ENCODE measurements around the gene NUAK1. TPM values are rescaled to one million over a fixed set of nuclear protein-coding genes. Genes with fewer than 3 reads are reported as not detected.
A peak's percentile ranks its signal among the peaks of the same experiment; 100 is the strongest.

NUAK1 gene
- total RNA-seq, 1 donor from 2014 or later = 1.7 TPM

DNA sequence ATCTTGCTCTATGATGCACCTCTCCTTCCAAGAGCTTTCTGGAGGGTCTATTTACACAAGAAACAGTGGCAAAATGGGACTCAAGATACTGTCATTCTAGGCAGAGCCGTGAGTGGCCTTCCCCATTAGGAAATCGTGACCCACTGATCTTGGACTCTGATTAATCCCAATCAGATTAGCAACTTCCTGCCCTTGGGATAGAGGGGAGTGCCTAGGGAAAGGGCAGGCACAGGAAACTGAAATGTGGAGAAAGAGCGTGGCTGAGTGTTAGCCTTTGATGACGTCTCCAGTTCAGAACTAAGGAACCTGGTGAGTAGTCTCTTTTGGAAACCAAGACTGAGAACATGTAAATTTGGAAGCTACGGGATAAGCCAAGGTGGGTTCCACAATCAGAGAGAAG, 76.1 kb downstream of the NUAK1 start:
- ATAC-seq = no peak

DNA sequence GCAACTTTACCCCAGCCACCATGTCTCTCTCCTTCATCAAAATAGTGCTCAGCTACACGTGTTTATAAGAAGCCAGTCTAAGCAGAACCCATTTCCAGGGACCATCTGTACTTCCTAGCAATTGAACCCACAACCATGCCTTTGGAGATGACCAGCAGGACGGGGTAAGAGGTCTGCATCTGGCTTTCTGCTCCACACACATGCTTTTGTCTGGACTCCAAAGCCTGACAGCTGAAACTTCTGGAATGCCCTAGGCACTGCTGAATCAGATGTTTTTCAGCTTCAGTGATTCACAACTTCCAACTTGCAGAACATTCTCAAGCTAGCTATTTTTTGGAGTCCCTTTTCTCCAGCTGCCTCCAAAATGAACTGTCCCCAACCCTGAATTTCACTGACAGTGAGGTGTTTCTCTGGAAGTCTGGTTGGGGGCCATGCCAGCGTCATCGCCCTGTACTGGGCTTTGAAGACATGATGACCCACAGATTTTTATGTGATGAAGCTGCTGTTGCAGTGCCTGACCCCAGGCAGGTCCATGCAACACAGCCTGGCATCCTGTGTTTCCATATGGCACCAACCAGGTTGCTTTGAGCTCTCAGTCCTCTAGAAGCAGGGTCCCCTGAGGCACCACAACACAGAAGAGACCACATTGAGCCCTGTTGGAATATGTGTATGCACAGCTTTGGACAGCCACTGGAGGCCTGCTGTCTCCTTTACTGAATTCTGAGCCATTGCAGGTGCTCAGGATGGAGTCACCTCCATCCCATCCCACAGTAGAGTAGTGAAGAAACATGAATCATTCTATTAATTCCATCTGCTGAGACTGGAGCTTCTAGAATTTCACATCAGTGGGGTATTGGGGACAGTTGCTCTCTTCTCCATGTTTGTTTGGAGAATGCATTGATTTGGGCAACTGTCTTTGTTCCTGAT, 80.2 kb downstream of the NUAK1 start:
- ATAC-seq = no peak

DNA sequence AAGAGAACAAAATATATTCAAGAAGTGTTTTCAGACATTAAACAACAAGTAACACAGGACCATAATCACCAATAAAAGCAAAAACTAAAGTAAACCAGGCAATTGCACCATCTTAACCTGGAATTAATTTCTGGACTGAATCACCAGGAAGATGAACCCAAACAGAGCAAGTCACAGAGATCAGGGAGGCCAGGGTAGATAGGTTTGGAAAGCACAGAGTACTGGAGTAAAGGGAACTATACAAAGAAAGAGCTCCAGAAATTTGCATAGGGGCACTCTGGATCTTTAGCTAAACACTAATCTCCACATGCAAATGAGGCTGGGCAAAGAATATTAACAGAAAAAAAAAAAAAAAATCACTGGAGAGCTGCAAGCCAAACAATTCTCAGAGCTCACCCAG, 84.7 kb downstream of the NUAK1 start:
- ATAC-seq = no peak

DNA sequence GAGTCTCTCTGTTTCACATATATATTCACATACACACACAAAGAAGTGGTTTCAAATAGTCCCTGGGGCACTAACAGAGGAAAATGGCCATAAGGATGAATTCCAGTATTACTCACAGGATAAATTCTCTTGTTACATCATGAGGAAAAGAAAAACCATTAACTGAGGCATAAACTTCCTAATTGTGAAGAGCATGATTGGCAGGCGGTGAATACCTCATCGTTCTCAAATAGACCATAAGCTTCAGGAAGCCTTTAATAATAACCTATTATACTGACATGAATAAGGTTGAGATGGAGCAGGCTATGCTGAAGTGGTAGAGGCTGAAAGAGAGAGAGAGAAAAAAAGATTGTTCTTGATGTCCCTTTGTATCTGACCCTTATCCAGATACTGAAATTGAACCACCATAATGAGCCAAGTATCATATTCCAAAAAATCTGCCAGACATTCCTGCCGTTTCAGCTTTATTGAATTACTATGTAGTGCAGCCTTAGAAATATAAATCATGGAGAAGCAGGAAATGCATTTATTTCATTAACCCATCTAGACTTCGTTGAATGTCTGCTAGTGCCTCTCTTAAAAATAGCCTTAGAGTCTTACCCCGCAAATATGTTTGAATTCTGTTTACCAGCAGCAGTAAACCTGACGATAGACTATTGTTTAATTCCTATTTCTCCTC, 86.8 kb downstream of the NUAK1 start:
- ATAC-seq = no peak

DNA sequence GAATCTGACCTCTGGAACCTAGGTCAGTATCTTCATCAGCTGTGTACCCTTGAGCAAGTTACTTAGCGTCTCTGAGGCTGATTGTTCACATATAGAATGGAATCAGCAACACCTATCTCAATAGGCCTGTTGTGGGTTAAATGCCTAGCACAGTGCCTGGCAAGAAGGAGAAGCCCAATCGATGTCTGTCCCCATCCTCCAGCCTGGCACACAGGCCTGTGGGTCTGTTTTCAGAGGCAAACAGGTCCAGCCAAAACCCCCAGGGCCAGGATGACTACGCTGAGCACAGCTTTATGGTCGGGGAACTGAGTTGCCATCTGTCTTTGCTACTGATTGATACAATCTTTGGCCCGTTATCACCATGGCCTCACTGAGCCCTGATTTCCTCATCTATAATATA, 89.2 kb downstream of the NUAK1 start:
- no peak for ATAC-seq

DNA sequence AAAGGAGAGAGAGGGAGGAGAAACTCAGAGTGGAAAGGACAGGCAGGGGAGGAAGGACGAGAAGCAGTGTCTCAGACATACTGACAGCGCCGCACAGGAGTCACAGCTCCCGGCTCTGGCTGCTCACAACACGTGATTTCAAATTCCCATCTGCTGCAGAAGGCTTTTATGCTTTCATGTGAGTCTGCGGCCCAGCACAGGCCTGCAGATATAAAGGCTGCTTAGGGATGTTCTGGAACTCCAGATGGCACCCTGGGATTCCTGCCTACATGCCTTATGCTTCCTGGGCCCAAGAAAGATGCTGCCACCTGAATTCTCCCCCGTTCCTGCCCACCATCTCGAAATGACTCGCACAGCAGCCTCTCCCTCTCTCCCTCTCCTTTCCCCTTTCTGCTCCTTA, 89.6 kb downstream of the NUAK1 start:
- no peak for ATAC-seq

DNA sequence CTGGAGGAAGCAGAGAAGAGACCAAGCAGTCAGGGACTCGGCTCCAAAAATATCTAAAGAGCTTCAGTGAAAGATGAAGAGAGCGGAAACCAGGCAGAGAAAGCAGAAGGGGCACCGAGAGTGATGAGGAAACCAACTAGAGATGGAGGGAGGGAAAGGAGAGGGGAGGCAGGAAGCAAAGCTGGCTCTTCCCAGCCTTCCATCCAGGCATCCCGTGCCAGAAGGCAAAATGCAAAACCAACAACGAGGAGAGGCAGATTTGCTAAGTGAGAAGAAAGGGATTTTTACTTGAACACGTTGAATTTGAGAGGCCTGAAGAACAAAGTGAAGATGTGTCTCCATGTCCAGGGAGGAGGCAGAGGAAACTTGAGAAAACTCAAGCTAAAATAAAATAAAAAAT, 90.1 kb downstream of the NUAK1 start:
- ATAC-seq = no peak

DNA sequence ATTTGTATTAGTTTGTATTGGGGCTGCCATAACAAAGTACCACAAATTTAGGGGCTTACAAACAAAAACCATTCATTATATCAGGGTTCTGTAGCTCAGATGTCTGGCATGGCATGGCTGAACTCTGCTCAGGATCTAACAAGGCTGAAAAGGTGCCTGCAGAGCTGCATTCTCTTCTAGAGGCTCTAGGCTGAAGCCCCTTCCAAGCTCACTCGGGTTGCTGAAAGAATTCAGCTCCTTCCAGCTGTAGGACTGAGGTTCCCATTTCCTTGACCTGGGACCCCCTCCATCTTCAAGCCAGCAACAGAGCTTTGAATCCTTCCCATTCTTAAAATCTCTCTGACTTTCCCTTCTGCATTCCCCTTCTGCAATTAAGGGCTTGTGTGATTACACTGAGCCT, 90.7 kb downstream of the NUAK1 start:
- no peak for ATAC-seq

DNA sequence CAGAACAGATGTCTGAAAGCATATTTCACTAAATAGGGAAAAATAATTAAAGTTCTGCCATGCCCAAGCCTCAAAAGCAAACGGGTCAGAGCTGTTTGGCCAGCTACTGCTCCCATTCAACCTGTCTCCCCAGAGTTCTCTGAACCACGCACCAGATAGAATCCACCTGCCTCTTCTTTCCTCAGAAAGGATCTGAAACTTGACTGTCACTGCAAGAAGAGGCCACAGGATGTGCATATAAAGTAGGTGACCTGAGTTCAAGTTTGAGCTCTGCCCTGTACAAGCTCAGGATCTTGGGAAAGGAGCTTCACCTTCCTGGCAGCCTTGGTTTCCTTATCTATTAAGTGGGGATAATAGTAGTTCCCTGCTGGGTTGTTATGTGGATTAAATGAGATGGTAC, 91.8 kb downstream of the NUAK1 start:
- ATAC-seq = no peak

DNA sequence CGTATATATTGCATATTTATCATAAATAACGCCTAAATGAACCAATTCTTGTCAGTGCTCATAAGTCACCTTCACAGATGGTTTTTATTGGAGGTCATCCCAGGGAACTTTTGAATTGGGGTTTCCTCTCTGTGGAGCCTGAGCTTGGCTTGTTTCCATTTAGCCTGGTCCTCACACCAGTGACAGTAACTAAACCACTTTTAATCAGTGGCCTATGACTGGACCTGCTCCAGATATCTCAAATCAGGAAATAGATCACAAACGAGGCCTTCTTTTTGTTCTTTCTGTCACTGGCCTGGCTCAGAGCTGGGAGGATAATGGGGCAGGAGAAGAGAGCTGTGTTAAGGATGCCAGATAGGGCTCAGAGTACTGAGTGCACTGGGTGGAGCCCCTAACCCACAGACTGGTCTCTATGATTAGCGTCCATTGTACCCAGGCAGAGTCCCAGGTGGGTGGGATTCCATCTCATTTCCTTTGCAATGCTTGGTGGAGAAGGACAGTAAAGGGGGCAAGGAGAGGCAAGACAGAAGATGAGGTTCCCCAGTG, 92.4 kb downstream of the NUAK1 start:
- ATAC-seq = no peak

DNA sequence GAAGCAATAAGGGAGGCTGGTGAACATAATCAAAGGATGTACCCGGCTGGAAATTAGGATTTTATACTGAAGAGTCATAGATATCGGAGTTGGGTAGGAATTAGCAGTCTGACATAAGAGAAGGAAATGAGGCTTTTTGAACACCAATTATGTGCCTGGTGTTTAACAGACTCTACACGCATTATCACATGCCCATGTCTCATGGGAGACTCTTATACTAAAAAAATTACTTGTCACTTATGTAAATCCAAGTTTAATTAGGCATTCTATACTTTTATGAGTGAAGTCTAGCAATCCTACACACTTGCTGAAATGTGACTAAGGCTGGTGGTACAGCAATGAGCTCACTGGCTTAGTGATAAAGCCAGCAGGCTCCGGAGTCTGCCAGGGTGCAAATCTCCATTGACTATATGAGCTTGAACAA, 93.5 kb downstream of the NUAK1 start:
- ATAC-seq = no peak

DNA sequence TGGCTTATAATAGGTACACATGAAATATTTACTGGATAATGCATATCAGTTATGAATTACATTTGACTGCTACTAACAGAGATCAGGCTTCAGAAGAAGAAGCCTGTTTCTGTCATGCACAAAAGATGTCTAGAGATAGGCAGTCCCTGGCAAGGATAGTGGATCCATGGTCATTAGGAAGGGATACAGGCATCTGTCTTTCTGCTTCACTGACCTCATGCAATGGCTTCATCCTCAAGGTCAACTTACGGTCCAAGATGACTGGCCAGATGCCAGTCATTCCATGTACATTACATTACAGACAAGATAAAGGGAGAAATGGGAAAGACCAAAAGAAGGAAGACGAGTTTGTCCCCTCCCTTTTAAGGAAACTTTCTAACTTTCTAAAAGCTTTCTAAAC, 94.0 kb downstream of the NUAK1 start:
- ATAC-seq = no peak

DNA sequence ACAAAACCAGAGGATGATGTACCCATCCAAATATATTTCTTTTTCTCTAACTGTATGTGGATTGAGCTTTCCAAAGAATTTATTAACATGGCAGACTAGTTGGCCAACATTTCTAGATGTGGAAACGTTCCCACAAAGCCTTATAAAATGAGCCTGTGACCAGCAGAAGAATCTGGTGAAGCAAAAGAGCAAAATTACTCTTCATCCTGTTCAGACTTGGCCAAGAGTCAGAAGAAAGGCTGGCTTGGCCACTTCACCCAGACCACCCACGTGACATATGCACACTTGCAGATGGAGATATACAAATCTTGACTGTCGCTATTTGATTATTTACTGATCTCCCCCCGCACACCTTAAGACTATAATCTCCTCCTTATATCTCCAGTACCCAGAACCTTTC, 96.7 kb downstream of the NUAK1 start:
- no peak for ATAC-seq

DNA sequence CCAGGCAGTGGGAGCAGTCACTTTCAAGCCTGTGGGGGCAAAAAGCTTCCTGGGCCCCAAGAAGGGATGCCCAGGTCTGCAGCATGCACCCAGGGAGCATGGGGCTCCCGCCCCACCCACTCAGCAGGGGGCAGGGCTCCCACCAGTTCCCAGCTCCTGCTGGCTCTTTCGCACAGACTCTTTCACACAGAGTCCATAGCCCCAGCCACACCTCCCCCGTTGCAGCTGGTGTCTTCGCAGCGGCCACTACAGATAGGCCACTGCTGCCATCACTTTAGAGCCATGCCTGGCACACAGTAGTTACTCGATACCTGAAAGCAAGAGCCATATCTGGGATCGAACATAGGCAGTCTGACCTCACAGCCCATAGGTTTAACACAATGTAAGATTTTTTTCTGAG, 98.2 kb downstream of the NUAK1 start:
- no peak for ATAC-seq

DNA sequence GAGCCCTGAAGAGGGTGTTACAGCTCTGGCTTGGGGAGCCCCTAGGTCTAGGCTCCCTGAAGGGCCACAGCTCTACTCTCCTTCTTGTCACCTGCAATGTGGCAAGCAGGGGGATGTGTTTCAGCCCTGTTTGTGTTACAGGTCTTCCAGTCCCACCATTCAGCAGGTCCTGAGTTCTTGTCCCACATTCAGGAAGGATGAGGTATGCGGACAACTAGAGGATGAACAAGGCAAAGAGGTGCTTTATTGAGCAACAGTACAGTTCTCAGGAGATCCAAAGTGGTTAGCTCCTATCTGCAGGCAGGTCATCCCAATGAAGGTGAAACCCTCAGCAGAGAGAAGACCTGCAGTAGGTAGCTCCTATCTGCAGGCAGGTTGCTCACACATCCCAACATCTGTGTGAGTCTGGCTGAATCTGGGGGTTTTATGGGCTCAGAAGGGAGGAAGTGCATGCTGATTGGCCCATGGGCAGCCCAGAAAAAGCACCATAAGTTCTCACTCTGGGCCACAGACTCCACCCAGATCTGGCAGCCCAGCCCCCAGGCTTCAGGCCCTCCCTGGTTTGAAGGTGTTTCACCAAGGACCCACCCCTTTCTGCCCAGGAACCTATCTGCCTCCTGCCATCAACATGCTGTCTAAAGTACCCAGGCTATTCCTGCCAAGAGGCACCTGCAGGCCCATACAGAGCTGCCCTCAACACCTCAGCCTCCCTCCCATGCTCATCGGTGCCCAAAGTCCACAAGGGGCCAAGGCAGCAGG, 98.9 kb downstream of the NUAK1 start:
- no peak for ATAC-seq

DNA sequence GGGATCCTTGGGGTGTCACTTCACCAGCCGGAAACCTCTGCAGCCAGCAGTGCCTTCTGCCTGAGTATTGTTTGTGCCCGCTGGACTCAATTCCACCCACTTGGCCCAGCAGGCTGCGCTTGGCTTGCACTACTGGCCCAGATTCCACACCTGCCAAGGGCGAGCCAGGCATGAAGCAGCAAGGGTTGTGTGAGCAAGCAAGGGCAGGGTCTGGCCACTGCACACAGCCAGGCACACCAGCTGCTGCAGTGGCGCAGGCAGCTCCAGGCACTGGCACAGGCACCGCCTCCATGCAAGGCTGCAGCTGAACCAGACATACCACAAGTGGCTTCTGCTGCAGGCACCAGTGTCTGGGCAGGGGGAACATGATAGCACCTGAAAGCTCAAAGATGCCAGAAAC, 99.5 kb downstream of the NUAK1 start:
- peak; percentile 29 for ATAC-seq

DNA sequence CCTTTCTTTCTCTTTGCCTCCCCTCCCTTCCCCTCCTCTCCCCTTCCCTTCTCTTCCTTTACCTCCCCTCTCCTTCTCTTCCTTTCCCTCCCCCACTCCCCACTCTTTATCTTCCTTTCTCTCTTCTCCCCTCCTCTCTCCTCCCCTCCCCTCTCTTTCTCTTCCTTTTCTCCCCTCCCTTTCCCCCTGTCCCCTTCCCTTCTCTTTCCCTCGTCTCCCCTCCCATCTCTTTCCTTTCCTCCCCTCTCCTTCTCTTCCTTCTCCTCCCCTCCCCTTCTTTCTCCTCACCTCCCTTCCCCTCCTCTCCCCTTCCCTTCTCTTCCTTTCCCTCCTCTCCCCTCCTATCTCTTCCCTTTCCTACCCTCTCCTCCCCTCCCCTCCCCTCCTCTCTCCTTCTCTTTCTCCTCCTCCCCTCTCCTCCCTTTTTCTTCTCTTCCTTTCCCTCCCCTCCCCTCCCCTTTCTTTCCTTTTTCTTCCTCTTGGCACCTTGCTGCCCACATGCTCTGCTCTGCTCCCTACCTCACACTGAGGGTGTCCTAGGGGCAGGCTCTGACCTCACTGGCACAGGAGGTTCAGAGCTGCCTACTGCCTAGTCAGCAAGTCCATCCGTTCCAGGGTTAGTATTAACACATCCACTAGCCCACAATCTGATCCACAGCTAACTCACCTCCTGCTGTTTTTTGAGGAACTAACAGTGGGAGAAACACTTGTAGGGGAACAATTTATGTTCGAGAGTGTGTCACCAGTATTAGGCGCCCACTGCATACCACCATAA, 101.0 kb downstream of the NUAK1 start:
- ATAC-seq = no peak

DNA sequence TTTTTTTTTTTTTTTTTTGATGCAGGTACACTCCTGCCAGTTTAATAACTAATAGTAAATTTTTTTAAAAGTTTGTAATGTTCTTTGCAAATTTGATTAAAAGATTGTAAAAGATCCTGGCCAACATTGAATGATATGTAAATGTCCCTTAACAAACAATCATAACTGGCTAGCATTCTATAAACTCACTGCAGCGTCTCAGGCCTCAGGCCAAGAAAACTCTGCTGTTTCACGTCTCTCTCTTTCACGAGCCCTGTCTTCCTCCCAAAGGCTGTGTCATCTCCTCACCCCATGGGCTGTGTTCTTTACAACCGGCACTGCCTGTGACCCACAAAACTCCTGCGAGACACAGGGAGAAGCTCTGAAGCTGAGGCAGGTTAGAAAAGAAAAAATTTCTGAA, 103.3 kb downstream of the NUAK1 start:
- ATAC-seq = no peak

DNA sequence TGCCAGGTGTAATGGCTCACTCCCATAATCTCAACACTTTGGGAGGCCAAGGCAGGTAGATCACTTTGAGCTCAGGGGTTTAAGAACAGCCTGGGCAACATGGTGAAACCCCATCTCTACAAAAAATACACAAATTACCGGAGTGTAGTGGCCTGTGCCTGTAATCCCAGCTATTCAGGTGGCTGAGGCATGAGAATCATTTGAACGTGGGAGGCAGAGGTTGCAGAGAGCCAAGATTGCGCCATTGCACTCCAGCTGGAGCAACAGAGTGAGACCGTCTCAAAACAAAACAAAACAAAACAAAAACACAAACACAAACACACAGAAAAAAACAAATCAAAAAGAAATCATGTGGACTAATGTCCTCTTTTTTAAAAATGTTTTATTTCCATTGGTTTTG, 104.4 kb downstream of the NUAK1 start:
- ATAC-seq = no peak

DNA sequence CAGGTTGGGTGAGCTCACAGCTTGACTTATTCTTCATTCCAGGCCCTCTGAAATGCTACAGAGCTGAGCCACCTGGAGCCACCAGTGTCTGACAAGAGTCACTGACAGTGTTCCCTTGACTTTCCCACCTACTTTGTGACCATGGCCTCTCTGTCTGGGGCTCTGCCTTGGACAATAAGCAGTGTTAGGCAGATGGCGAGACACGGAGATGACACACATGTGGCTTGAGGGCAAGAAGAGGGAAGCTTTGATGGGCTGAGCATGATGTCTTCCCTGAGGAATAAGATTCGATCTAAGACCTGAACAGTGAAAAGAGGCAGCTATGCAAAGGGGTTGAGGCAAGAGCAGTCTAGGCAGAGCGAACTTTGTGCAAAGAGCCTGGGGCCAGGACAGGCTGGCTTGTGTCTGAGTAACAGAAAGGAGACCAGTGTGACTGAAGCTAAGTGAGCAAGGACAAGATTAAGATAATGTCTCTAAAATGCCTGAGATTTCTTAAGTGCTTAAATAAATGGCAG, 105.5 kb downstream of the NUAK1 start:
- ATAC-seq = no peak

DNA sequence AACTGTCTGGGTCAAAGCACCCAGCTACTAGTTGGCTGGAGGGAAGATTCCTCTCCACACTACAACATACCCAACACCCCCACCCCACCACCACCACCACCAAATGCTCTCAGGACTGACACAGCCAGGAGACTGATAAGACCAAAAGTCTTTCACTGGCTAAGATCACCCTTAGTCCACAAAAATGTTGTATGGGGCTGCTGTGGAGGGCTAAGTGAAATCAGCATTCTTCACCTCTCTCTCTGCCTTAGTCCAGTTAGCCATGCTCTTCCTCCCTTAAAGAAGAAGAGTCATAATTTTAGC, 106.2 kb downstream of the NUAK1 start:
- no peak for ATAC-seq
